Left lung (tissue), 10 donors: ENCODE data around the gene LRPAP1. TPM values are rescaled to one million over a fixed set of nuclear protein-coding genes. Genes with fewer than 3 reads are reported as not detected.

Experiments
- ATAC-seq: fragments of 200-7000 bp; cut with Tn5 transposase; one replicate; pipeline ENCODE4 v1.9.1; 2020; ENCODE audit warnings: moderate library complexity
- DNase-seq, 4 donors: peaks; one replicate each; pipeline ENCODE4 v3.0.0-alpha.2; 2013 to 2020
- H3K27ac ChIP-seq, 2 donors: fragments of 200-600 bp; sonication (generic) in 1 of 2; one replicate each; pipeline versions ENCODE4 v1.5.0 to v1.8.0; 2020 to 2021
- H3K27me3 ChIP-seq, 2 donors: fragments of 200-600 bp; sonication (generic) in 1 of 2; one replicate each; pipeline versions ENCODE4 v1.5.0 to v1.8.0; 2020 to 2021
- H3K36me3 ChIP-seq, 2 donors: fragments of 200-600 bp; sonication (generic) in 1 of 2; one replicate each; pipeline versions ENCODE4 v1.5.0 to v1.8.0; 2020 to 2021
- H3K4me1 ChIP-seq, 2 donors: fragments of 200-600 bp; one replicate each; pipeline ENCODE4 v1.8.0; 2021
- H3K4me3 ChIP-seq, 2 donors: fragments of 200-600 bp; sonication (generic) in 1 of 2; one replicate each; pipeline versions ENCODE4 v1.5.0 to v1.8.0; 2020 to 2021; ENCODE audit warnings: mild to moderate bottlenecking in 1 of 2
- H3K9me3 ChIP-seq, 2 donors: fragments of 200-600 bp; sonication (generic) in 1 of 2; one replicate each; pipeline versions ENCODE4 v1.5.0 to v1.8.0; 2020 to 2021
- CTCF ChIP-seq, 2 donors: fragments of 200-600 bp; sonication (generic) in 1 of 2; IDR thresholded peaks; one replicate each; pipeline versions ENCODE4 v1.5.0 to v1.8.0; 2021; ENCODE audit warnings: antibody characterized with exemption in 2 of 2
- intact Hi-C, 2 donors: fragments of 100-400 bp; cut with DNase I; formaldehyde crosslinking; loops; one replicate each; pipeline versions ENCODE4 v1.11.2 to v1.14.2; 2022
- polyA plus RNA-seq, 6 donors: library from polyadenylated mRNA; unstranded; fragments of 120-200 nt; gene quantifications; one replicate each; pipeline ENCODE4 v1.2.1, GENCODE V29; 2013; ENCODE audit not compliant: insufficient read length in 6 of 6
- total RNA-seq, 2 donors: library from RNA; stranded (reverse); fragmentation: NEBNext Ultra II Directional; extraction: Animal tissue kit (Norgen Biotek cat#: 25700); gene quantifications; one replicate each; pipeline ENCODE4 v1.2.1, GENCODE V29; 2021
- donor health status: DM: no; HTN: yes; CAD: no.
- donor health status: DM: no; HTN: no; CAD: no.

Gene LRPAP1
- total and polyA plus RNA-seq, 8 donors, result 95.9 to 218 (median 112) TPM

GRCh38 chr4:3485011-3485791, 47.0 kb downstream of the LRPAP1 start:
- DNase-seq (no peak), ATAC-seq (peak; percentile 31)
- TF ChIP-seq CTCF (IDR thresholded peaks at IDR 0.05), result no peak
- intact Hi-C loops, result no loop called here
- Histone ChIP-seq H3K9me3 (no peaks in the 10 kb centered on the region), H3K27ac (no peak overlapping the region), H3K4me1 (peaks cover 0 to 13% of the 10 kb centered on the region in 2 donors), H3K4me3 (no peak overlapping the region), H3K27me3 (peaks cover 6 to 95% of the 10 kb centered on the region in 2 donors), H3K36me3 (no peaks in the 10 kb centered on the region)

- Histone ChIP-seq H3K4me3 (no peak overlapping the region), H3K4me1 (peaks cover 0 to 13% of the 10 kb centered on the region in 2 donors), H3K36me3 (no peaks in the 10 kb centered on the region), H3K27me3 (peaks cover 6 to 95% of the 10 kb centered on the region in 2 donors), H3K27ac (no peak overlapping the region), H3K9me3 (no peaks in the 10 kb centered on the region)
- no peak for TF ChIP-seq CTCF (IDR thresholded peaks at IDR 0.05)
- intact Hi-C loops, result no loop called here
- peak in 2 of 4 donors; percentile 59 to 83 for DNase-seq
- ATAC-seq, result peak; percentile 61
Measured at GRCh38 chr4:3484057-3484973, 47.9 kb downstream of the LRPAP1 start.

GRCh38 chr4:3483471-3483921, 48.7 kb downstream of the LRPAP1 start:
- intact Hi-C loops, result no loop called here
- no peak for TF ChIP-seq CTCF (IDR thresholded peaks at IDR 0.05)
- Histone ChIP-seq H3K27ac (no peak overlapping the region), H3K27me3 (peaks cover 6 to 97% of the 10 kb centered on the region in 2 donors), H3K4me3 (no peak overlapping the region), H3K9me3 (no peaks in the 10 kb centered on the region), H3K36me3 (no peaks in the 10 kb centered on the region), H3K4me1 (peaks cover 0 to 13% of the 10 kb centered on the region in 2 donors)
- ATAC-seq, result no peak
- DNase-seq, result peak in 1 of 4 donors; percentile 74

GRCh38 chr4:3482707-3483106, 49.5 kb downstream of the LRPAP1 start:
- no peak for TF ChIP-seq CTCF (IDR thresholded peaks at IDR 0.05)
- ATAC-seq (no peak), DNase-seq (peak in 1 of 4 donors; percentile 63)
- no peak overlapping the region for H3K27ac ChIP-seq
- intact Hi-C loops, result no loop called here
- no peaks in the 10 kb centered on the region for H3K9me3 ChIP-seq
- H3K4me1 ChIP-seq, result peaks cover 0 to 13% of the 10 kb centered on the region in 2 donors
- H3K36me3 ChIP-seq, result no peaks in the 10 kb centered on the region
- H3K4me3 ChIP-seq, result no peak overlapping the region
- peaks cover 6 to 97% of the 10 kb centered on the region in 2 donors for H3K27me3 ChIP-seq
